Sigmoid colon (tissue), 3 donors: ENCODE data around the gene DOCK1.

Experiments
- POLR2A ChIP-seq, 2 donors: fragments of 450-650 bp; IDR thresholded peaks; one replicate each; pipeline ENCODE4 v1.6.1; 2016; ENCODE audit warnings: antibody characterized with exemption in 2 of 2, mild to moderate bottlenecking in 2 of 2, moderate library complexity in 2 of 2
- TF ChIP-seq, protein P1 (sequence below), 4 experiments: fragments of 450-650 bp in 3 of 4; fragments of 200-600 bp in 1 of 4; IDR thresholded peaks; one replicate each; pipeline ENCODE4 v1.5.1; 2016 to 2019; ENCODE audit warnings: antibody characterized with exemption in 4 of 4, mild to moderate bottlenecking in 3 of 4, moderate library complexity in 2 of 4

DNA sequence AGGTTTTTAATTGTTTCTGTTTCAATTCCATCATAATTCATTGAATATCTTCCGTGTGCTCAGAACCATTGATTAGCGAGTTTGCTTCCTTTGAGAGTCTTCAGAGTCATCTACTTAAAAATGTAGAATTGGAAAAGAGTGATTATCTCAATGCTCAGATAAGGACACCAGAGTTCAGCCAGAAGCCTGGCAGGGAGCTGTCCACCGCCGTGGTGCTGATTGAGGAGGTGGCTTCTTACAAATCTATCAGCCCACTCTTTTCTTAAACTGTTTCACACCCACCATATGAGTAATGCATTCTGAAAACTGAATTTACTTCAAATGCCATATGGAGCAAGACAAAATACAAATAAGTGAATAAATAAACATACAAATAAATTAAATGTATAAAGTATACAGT lies 211.9 kb downstream of the DOCK1 start:
- no peak for TF ChIP-seq POLR2A (IDR thresholded peaks at IDR 0.05)
- TF ChIP-seq, protein P1, sequence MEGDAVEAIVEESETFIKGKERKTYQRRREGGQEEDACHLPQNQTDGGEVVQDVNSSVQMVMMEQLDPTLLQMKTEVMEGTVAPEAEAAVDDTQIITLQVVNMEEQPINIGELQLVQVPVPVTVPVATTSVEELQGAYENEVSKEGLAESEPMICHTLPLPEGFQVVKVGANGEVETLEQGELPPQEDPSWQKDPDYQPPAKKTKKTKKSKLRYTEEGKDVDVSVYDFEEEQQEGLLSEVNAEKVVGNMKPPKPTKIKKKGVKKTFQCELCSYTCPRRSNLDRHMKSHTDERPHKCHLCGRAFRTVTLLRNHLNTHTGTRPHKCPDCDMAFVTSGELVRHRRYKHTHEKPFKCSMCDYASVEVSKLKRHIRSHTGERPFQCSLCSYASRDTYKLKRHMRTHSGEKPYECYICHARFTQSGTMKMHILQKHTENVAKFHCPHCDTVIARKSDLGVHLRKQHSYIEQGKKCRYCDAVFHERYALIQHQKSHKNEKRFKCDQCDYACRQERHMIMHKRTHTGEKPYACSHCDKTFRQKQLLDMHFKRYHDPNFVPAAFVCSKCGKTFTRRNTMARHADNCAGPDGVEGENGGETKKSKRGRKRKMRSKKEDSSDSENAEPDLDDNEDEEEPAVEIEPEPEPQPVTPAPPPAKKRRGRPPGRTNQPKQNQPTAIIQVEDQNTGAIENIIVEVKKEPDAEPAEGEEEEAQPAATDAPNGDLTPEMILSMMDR (IDR thresholded peaks at IDR 0.05): no peak
